Limb (tissue), 2 donors: Measurements from ENCODE around the gene PLEKHO2.

Source experiments
- DNase-seq, 2 donors: peaks; one replicate each; pipeline ENCODE4 v3.0.0-alpha.2; 2016; ENCODE audit errors: extremely low spot score in 2 of 2

Gene PLEKHO2

GRCh38 chr15:64911311-64912186, 69.8 kb downstream of the PLEKHO2 start, which contains the start of gene ANKDD1A:
TSS of gene ANKDD1A (plus strand) at chr15:64911902. CDS start at chr15:64911931, 29 bp downstream.
- DNase-seq, result peak; percentile 82 to 85

DNA sequence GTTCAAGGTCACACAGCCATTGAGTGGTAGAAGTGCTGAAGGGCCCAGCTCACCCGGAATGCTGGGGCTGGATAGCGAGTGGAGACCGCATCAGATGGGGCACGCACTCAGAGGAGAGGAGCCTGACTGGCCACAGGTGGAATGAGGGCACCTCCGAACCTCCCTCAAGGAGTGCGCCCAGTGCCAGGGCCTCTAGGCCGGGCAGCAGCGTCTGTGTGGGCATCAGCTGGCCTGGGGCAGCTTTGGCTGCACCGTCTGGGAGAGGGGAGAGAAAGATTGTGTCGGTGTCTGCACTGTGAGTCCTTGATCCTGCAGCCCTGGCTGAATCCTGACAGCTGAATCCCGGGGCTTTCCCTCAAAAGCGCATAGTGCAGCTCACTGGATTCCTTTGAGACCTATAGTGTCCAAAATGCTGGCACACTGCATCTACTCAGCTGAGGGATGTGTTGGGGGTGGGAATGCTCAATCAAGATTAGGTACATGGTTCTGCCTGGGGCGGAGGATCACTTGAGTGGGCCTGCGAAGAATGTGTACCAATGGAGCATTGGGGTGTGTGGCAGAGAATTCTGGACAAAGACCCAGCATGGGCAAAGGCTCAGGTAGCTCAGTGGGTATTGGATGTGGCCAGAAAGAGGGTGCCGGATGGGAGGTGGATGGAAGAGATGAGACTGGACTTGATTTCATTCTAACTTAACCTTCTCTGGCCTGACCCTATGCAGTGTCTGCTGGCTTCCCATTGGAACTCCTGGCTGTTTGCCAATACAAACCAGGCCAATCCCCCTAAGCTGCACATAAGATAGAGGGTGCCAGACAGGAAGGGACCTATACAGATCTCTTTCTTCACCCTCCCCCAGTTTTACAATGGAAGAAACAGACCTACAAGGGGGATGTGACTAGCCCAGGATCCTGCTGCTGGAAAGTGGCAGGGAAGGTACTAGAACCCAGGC, 70.9 kb downstream of the PLEKHO2 start:
- no peak for DNase-seq

- DNase-seq, result no peak
Observed at GRCh38 chr15:64915518-64916227, 74.0 kb downstream of the PLEKHO2 start.

GRCh38 chr15:64916365-64916764, 74.7 kb downstream of the PLEKHO2 start:
- no peak for DNase-seq

DNA sequence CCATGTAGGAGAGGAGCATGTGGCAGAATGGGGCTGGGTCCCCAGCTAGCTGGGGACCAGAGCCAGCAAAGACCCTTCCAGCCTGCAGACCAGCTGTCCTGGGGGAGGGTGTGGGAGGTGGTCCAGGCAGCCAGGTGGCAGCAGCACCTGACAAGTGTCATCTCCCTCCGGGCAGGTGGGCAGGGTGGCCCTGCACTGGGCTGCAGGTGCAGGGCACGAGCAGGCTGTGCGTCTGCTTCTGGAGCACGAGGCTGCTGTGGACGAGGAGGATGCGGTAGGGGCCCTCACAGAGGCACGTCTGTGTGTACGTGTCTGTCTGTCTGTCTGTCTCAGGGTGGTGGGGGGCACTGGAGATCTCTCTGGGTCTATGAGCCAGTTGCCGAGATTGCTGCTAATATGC, 75.5 kb downstream of the PLEKHO2 start:
- no peak for DNase-seq
